Esophagus muscularis mucosa (tissue), 4 donors: ENCODE data around the gene CAMSAP1. TPM values are rescaled to one million over a fixed set of nuclear protein-coding genes. Genes with fewer than 3 reads are reported as not detected.

Experiments
- DNase-seq: peaks from one replicate; pipeline ENCODE4 v3.0.0-alpha.2; 2017; ENCODE audit errors: extremely low spot score
- H3K27ac ChIP-seq, 4 donors: fragments of 200-600 bp; sonication (generic); replicated peaks in 1 of 4; 1 replicate in 3 of 4; 2 replicates in 1 of 4; pipeline ENCODE4 v1.5.1; 2016 to 2019; ENCODE audit warnings: mild to moderate bottlenecking in 1 of 4
- H3K27me3 ChIP-seq, 4 donors: fragments of 200-600 bp; sonication (generic); one replicate each; pipeline versions ENCODE4 v1.5.1 to v1.6.0; 2016 to 2019
- H3K36me3 ChIP-seq, 4 donors: fragments of 200-600 bp; sonication (generic); one replicate each; pipeline ENCODE4 v1.5.1; 2016 to 2019
- H3K4me1 ChIP-seq, 4 donors: fragments of 200-600 bp; sonication (generic); one replicate each; pipeline ENCODE4 v1.5.1; 2016 to 2019
- H3K4me3 ChIP-seq, 4 donors: fragments of 200-600 bp; sonication (generic); 1 replicate in 2 of 4; 2 replicates in 2 of 4; pipeline ENCODE4 v1.5.1; 2016 to 2019; ENCODE audit warnings: mild to moderate bottlenecking in 4 of 4, moderate library complexity in 1 of 4
- H3K9me3 ChIP-seq, 4 donors: fragments of 200-600 bp; sonication (generic); 1 replicate in 3 of 4; 2 replicates in 1 of 4; pipeline ENCODE4 v1.5.1; 2016 to 2019
- EP300 ChIP-seq: sonication (generic); formaldehyde crosslinking; IDR thresholded peaks from one replicate; pipeline ENCODE4 v1.6.1; 2017; ENCODE audit warnings: antibody characterized with exemption
- POLR2A ChIP-seq: fragments of 450-650 bp; IDR thresholded peaks from one replicate; pipeline ENCODE4 v1.6.1; 2017; ENCODE audit warnings: antibody characterized with exemption, moderate library complexity, mild to moderate bottlenecking, low read depth
- POLR2AphosphoS5 ChIP-seq, 2 donors: sonication (generic); formaldehyde crosslinking; IDR thresholded peaks; one replicate each; pipeline ENCODE4 v1.6.1; 2017; ENCODE audit warnings: antibody characterized with exemption in 2 of 2
- WGBS: methylation state at CpG from one replicate; pipeline ENCODE4 v1.1.5; 2018; 5-methylcytosine and 5-hydroxymethylcytosine counted together
- intact Hi-C: fragments of 100-400 bp; cut with DNase I; formaldehyde crosslinking; loops from one replicate; pipeline ENCODE4 v1.15.1; 2023
- total RNA-seq, 4 donors: library from RNA; depleted of rRNA; stranded (reverse); fragments of >200 nt; gene quantifications; one replicate each; pipeline versions ENCODE4 v1.1.0 to v1.2.1, GENCODE V29; 2016
- TF ChIP-seq, protein P1 (sequence below), 3 experiments: fragments of 200-600 bp in 2 of 3; fragments of 450-650 bp in 1 of 3; sonication (generic) in 2 of 3; IDR thresholded peaks; one replicate each; pipeline ENCODE4 v1.5.1; 2017 to 2019; ENCODE audit warnings: antibody characterized with exemption in 3 of 3, mild to moderate bottlenecking in 2 of 3, moderate library complexity in 1 of 3

The CAMSAP1 gene
- total RNA-seq, 4 donors from 2014 or later: 21.0 to 52.7 (median 30.5) TPM

GRCh38 chr9:135928731-135929655, 21.6 kb upstream of the CAMSAP1 start:
- DNase-seq: no peak
- intact Hi-C loops: no loop called here
- Histone ChIP-seq H3K27me3 (no peaks in the 10 kb centered on the region), H3K27ac (no peak overlapping the region), H3K9me3 (no peaks in the 10 kb centered on the region), H3K4me1 (peaks cover 0 to 6% (median 5%) of the 10 kb centered on the region in 4 donors), H3K36me3 (peaks cover 17 to 85% (median 74%) of the 10 kb centered on the region in 4 donors), H3K4me3 (no peak overlapping the region)
- TF ChIP-seq, protein P1, sequence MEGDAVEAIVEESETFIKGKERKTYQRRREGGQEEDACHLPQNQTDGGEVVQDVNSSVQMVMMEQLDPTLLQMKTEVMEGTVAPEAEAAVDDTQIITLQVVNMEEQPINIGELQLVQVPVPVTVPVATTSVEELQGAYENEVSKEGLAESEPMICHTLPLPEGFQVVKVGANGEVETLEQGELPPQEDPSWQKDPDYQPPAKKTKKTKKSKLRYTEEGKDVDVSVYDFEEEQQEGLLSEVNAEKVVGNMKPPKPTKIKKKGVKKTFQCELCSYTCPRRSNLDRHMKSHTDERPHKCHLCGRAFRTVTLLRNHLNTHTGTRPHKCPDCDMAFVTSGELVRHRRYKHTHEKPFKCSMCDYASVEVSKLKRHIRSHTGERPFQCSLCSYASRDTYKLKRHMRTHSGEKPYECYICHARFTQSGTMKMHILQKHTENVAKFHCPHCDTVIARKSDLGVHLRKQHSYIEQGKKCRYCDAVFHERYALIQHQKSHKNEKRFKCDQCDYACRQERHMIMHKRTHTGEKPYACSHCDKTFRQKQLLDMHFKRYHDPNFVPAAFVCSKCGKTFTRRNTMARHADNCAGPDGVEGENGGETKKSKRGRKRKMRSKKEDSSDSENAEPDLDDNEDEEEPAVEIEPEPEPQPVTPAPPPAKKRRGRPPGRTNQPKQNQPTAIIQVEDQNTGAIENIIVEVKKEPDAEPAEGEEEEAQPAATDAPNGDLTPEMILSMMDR (IDR thresholded peaks at IDR 0.05): no peak
- WGBS: 92% methylated on average over 5 of the region's 27 CpGs

DNA sequence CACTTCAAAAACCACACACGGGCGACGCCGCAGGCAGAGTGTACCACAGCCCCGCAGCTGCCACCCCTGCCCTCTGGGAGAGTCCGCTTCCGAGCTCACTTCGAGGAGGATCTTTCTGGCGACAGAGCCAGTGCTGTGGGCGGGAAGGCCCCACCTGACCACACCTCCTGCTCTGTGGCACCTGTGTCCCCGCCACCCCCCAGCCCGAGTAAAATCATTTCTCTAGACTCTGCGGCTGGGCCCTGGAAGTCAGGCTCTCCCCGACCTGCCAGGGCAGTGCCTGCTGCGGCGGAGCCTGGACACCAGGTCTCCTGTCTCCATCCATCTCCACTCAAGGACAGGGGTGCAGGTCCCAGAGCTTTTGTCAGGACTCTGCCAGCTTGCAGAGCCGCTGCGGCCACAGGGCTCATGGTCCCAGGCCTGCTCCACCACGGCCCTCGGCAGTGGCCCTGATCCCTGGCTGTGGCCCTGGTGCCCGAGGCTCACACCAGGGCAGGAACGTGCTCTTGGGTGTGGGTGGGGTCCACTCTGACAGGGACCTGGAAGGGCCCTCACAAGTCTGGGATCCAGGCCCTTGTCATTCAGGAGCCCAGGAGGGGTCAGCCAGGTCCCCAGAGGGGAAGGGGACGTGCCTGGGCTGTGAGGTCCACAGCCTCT, 20.9 kb upstream of the CAMSAP1 start:
- Histone ChIP-seq H3K9me3 (no peaks in the 10 kb centered on the region), H3K27ac (no peak overlapping the region), H3K4me3 (no peak overlapping the region), H3K4me1 (peaks cover 0 to 6% (median 5%) of the 10 kb centered on the region in 4 donors), H3K27me3 (no peaks in the 10 kb centered on the region), H3K36me3 (peaks cover 22 to 84% (median 75%) of the 10 kb centered on the region in 4 donors)
- no peak for DNase-seq
- intact Hi-C loops: no loop called here
- 91% methylated on average over 11 of the region's 23 CpGs for WGBS
- TF ChIP-seq POLR2A: no peak
- TF ChIP-seq POLR2AphosphoS5 (IDR thresholded peaks at IDR 0.05): no peak
- TF ChIP-seq, protein P1 (IDR thresholded peaks at IDR 0.05): no peak
- no peak for TF ChIP-seq EP300

DNA sequence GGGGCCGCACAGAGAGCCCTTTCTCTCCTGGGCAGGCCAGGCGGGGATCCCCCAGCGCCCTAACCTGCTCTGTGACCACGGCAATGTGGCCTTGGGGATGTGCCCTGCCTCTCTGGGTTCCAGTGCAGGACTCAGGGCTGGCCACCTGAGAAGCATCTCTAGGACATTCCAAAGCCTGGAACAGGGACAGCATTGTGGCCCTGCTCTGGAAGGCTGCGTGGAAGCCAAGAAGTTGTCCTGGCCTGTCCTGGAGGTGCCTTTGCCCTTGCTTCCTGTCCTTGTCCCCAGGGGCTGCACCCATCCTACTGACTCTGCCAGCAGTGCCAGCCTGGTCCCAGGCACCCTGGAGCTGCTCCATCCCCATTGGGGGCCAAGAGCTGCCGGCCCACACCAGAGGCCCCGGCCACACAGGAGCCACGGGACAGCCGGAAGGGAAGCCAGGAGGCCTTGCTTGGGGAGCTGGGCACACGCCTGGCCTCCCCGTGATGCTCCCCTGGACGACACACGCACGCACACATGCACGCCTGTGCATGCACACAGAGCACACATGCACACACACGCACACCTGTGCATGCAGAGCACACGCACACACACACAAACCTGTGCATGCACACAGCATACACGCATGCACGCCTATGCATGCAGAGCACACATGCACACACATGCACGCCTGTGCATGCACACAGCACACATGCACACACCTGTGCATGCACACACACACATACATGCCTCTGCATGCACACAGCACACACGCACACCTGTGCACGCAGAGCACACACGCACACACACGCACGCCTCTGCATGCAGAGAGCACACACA, 20.1 kb upstream of the CAMSAP1 start:
- Histone ChIP-seq H3K36me3 (peaks cover 15 to 76% (median 70%) of the 10 kb centered on the region in 4 donors), H3K4me3 (no peak overlapping the region), H3K9me3 (no peaks in the 10 kb centered on the region), H3K27ac (no peak overlapping the region), H3K4me1 (peaks cover 0 to 6% (median 5%) of the 10 kb centered on the region in 4 donors), H3K27me3 (no peaks in the 10 kb centered on the region)
- intact Hi-C loops: no loop called here
- WGBS: 95% methylated on average over 19 of the region's 25 CpGs
- TF ChIP-seq POLR2AphosphoS5 (IDR thresholded peaks at IDR 0.05) (no peak), POLR2A (no peak), EP300 (no peak)
- TF ChIP-seq, protein P1 (IDR thresholded peaks at IDR 0.05): no peak
- DNase-seq: no peak

- Histone ChIP-seq H3K27ac (no peak overlapping the region), H3K9me3 (no peaks in the 10 kb centered on the region), H3K36me3 (peaks cover 13 to 69% (median 64%) of the 10 kb centered on the region in 4 donors), H3K4me1 (peaks cover 0 to 6% (median 5%) of the 10 kb centered on the region in 4 donors), H3K27me3 (no peaks in the 10 kb centered on the region), H3K4me3 (no peak overlapping the region)
- 90% methylated on average over 4 of the region's 27 CpGs for WGBS
- DNase-seq: no peak
- TF ChIP-seq POLR2AphosphoS5 (IDR thresholded peaks at IDR 0.05) (no peak), EP300 (no peak), POLR2A (no peak)
- TF ChIP-seq, protein P1 (IDR thresholded peaks at IDR 0.05): no peak
- intact Hi-C loops: no loop called here
These were observed 19.3 kb upstream of the CAMSAP1 start for GRCh38 chr9:135926402-135927194.
